ACC112 (cell line): Measurements from ENCODE around the gene ACER3.
"Not testable (repeated sequence)": the region's sequence is repeated elsewhere in the genome, so short reads cannot be mapped to it uniquely, and the experiment has no call there.

ENCODE experiments used
- H2AFZ ChIP-seq: fragments of 200-600 bp; sonication (generic); one replicate; pipeline ENCODE4 v1.6.0; 2017; ENCODE audit warnings: antibody characterized with exemption, low read length; ENCODE audit not compliant: unreplicated experiment
- H3K27ac ChIP-seq: fragments of 200-600 bp; sonication (generic); 2 replicates; pipeline ENCODE4 v1.5.1; 2014; ENCODE audit warnings: low read depth, mild to moderate bottlenecking, antibody characterized with exemption, low read length, moderate library complexity
- H3K27me3 ChIP-seq: fragments of 200-600 bp; sonication (generic); 2 replicates; pipeline ENCODE4 v1.6.1; 2014; ENCODE audit warnings: mild to moderate bottlenecking, antibody characterized with exemption, low read length, moderate library complexity, mixed read lengths; ENCODE audit not compliant: insufficient read depth
- H3K36me3 ChIP-seq: fragments of 200-600 bp; sonication (generic); 2 replicates; pipeline ENCODE4 v1.6.1; 2016; ENCODE audit warnings: mild to moderate bottlenecking, antibody characterized with exemption, low read length, moderate library complexity, mixed read lengths; ENCODE audit not compliant: insufficient read depth
- H3K4me1 ChIP-seq: fragments of 200-600 bp; sonication (generic); one replicate; pipeline ENCODE4 v1.6.1; 2016; ENCODE audit warnings: low read length, mixed read lengths; ENCODE audit not compliant: insufficient read depth, unreplicated experiment, control insufficient read depth
- H3K4me3 ChIP-seq: fragments of 200-600 bp; sonication (generic); 2 replicates; pipeline ENCODE4 v1.5.1; 2014; ENCODE audit warnings: mild to moderate bottlenecking, low read depth, low read length
- H3K79me2 ChIP-seq: fragments of 200-600 bp; sonication (generic); one replicate; pipeline ENCODE4 v1.6.0; 2016; ENCODE audit warnings: low read length; ENCODE audit not compliant: control insufficient read depth, unreplicated experiment, insufficient read depth

Gene ACER3

DNA sequence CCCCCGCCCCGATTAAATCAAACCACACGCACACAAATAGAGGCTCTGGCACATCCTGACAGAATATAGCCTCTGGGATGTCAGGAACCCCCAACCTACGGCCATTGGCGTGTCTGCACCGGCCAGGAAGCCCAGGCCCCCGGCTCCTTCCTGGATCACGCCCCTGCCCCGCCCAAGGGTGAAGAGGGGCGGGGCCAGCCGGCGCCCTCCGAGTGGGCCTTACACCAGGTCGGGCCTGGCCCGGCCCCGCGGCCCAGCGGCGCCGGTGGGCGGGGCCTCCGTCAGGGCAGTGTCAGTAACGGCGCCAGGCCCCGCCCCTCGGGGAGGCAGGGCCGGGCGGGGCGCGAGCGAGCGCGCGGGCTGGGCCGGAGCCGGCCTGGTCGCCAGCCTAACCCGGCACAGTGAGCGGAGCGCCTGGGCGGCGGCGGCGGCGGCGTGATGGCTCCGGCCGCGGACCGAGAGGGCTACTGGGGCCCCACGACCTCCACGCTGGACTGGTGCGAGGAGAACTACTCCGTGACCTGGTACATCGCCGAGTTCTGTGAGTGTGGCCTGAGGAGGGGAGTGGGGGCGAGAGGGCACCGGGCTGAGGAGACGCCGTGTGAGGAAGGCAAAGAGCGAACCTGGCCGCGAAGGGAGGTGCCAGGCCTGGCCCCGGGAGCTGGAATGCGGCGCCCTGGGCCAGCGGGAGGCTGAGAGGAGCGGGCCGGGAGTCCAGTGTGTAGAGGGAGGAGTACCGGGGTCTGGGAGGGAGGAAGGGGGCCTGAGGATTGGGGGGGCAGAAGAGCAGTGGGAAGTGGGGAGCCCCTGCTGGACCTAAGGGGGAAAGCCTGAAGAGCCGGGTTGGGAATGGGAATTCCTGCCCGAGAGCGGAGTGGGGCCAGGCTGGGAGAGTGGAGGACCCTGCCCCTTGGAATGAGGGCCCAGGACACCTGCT lies at the start of gene ACER3:
Gene ACER3 (plus strand): TSS at position 380 of the 937 bp plus-strand sequence. CDS start 59 bp downstream, at position 439.
- Histone ChIP-seq H3K4me1 (peaks cover 12% of the 10 kb centered on the region), H2AFZ (peak within 1 kb of the TSS; percentile 99), H3K36me3 (no peaks in the 10 kb centered on the region), H3K27ac (peak within 1 kb of the TSS; percentile 38; the same call in 1 of the 2 replicates), H3K79me2 (peaks cover 20% of the 10 kb centered on the region), H3K4me3 (peak within 1 kb of the TSS; percentile 94), H3K27me3 (no peaks in the 10 kb centered on the region)

DNA sequence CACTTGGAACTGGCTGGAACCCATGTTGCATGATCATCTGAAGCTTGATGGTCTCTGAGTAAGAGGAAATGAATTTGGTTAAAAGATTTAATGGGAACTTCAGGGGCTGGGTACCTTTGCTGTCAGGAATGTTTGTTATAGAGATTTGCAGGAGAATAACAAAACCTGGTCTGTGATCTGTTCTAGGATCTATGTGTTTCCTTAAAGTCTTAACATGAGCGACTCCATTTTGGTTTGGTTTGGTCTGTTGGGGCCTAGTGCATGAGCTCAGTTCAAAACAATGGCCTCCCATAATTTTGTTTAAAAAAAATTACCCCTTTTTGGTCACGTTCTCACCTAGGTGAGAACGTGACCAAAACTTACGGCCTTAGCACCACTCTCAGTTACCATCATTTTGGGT lies 49.5 kb upstream of the ACER3 start:
- no peaks in the 10 kb centered on the region for H3K79me2 ChIP-seq
- no peak overlapping the region for H2AFZ ChIP-seq
- no peak overlapping the region for H3K4me3 ChIP-seq
- H3K36me3 ChIP-seq: no peaks in the 10 kb centered on the region
- no peak overlapping the region for H3K27ac ChIP-seq
- peaks cover 15% of the 10 kb centered on the region for H3K4me1 ChIP-seq
- no peaks in the 10 kb centered on the region for H3K27me3 ChIP-seq

DNA sequence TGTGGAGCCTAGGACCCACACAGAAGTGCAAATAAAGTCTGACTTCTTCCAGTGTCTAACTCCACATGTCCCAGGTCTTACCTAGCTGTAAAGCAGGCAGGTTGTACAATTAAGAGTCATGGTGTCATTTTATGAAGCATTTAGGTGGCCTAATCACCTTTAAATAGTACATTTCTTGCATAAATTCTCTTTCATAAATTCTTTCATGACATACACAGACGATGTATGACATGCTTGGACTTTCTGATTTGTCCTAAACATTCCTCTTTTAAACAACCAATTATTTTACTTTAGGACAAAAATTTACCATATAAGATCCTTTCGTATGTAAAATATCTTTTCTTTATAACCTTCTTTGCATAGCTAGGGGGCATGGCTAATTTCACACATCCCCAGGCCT lies 46.3 kb upstream of the ACER3 start:
- Histone ChIP-seq H3K79me2 (no peaks in the 10 kb centered on the region), H3K4me1 (peaks cover 6% of the 10 kb centered on the region), H3K27me3 (no peaks in the 10 kb centered on the region), H3K36me3 (no peaks in the 10 kb centered on the region), H2AFZ (no peak overlapping the region), H3K4me3 (no peak overlapping the region), H3K27ac (no peak overlapping the region)

DNA sequence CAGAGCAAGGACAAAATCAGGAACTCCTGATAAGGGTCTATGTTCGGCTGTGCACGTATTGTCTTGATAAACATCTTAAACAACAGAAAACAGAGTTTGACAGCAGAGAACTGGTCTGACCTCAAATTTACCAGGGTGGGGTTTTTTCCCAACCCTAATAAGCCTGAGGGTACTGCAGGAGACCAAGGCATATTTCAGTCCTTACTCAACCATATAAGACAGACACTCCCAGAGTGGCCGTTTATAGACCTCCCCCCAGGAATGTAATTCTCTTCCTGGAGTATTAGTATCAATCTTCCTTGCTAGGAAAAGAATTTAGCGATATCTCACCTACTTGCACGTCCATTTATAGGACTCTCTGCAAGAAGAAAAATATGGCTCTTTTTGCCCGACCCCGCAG lies 45.0 kb upstream of the ACER3 start:
- not testable (repeated sequence) for H3K27ac ChIP-seq, H2AFZ ChIP-seq, H3K4me1 ChIP-seq, H3K36me3 ChIP-seq, H3K4me3 ChIP-seq, H3K79me2 ChIP-seq, H3K27me3 ChIP-seq

DNA sequence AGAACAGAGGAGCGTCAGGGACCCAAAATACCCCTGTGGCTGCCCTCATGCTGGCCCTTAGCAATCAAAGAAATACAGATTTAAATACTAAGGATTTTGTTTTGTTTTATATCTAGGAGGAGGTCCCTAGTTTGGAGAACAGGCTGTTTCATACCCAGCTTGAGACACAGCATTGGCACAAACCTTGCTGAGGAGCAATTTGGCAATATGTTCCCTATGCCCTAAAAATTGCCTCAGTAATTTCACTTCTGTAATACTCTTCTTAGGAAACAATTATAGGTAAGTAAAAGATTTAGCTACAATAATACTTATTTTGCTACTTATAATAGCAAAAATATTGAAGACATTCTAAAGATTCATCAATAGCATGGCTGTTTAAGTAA lies 40.5 kb upstream of the ACER3 start:
- Histone ChIP-seq H3K4me3 (no peak overlapping the region), H3K79me2 (no peaks in the 10 kb centered on the region), H3K27ac (no peak overlapping the region), H2AFZ (no peak overlapping the region), H3K27me3 (no peaks in the 10 kb centered on the region), H3K4me1 (peaks cover 20% of the 10 kb centered on the region), H3K36me3 (no peaks in the 10 kb centered on the region)

DNA sequence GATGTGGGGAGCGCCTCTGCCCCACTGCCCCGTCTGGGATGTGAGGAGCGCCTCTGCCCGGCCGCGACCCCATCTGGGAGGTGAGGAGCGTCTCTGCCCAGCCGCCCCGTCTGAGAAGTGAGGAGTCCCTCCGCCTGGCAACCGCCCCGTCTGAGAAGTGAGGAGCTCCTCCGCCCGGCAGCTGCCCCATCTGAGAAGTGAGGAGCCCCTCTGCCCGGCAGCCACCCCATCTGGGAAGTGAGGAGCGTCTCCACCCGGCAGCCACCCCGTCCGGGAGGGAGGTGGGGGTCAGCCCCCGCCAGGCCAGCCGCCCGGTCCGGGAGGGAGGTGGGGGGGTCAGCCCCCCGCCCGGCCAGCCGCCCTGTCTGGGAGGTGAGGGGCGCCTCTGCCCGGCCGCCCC lies 39.3 kb upstream of the ACER3 start:
- not testable (repeated sequence) for H3K27ac ChIP-seq, H3K79me2 ChIP-seq, H3K4me3 ChIP-seq, H3K27me3 ChIP-seq, H3K36me3 ChIP-seq, H2AFZ ChIP-seq
- H3K4me1 ChIP-seq: peaks cover 27% of the 10 kb centered on the region

DNA sequence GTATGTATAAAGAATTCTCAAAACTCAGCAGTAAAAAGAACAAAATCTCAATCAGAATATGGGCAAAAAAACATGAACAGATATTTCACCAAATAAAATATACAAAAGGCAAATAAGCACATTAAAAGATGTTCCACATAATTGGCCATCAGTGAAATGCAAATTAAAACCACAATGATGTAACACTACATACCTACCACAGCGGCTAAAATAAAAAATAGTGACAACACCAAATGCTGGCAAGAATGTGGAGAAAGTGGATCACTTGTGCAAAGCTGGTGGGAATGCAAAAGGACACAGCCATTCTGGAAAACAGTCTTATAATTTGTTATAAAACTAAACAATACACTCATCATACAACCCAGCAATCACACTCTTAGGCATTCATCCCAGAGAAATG lies 38.3 kb upstream of the ACER3 start:
- Histone ChIP-seq H3K27ac (no peak overlapping the region), H3K79me2 (no peaks in the 10 kb centered on the region), H3K4me1 (peaks cover 27% of the 10 kb centered on the region), H3K27me3 (no peaks in the 10 kb centered on the region), H2AFZ (no peak overlapping the region), H3K4me3 (no peak overlapping the region), H3K36me3 (no peaks in the 10 kb centered on the region)

DNA sequence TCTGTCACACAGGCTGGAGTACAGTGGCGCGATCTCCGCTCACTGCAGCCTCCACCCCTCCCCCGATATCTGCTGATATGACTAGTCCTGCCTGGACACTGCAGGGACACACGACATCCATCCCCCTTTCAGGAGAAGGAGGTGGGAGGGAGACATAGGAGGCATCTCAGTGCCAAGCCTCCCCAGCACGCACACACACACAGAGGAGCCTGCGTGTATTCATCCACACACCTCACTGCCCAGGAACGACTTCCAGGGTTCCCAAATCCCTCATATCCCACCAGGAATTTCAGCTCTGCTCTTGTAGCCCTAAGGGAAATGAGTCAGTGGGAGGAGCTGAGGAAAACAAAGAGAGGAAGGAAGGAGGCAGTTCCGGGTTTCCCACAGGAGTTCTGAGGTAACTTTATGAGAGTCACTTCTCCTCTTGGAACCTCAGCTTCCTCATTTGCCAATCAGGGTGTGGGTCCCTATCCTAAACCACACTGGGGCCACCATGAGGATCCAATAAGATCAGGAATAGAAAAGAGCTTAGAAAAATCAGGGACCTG lies 37.2 kb upstream of the ACER3 start:
- H2AFZ ChIP-seq: peak overlapping the region; percentile 10
- H3K79me2 ChIP-seq: no peaks in the 10 kb centered on the region
- H3K4me3 ChIP-seq: peak overlapping the region; percentile 56
- H3K36me3 ChIP-seq: no peaks in the 10 kb centered on the region
- H3K27ac ChIP-seq: peak overlapping the region; percentile 76
- H3K4me1 ChIP-seq: peaks cover 27% of the 10 kb centered on the region
- H3K27me3 ChIP-seq: no peaks in the 10 kb centered on the region

DNA sequence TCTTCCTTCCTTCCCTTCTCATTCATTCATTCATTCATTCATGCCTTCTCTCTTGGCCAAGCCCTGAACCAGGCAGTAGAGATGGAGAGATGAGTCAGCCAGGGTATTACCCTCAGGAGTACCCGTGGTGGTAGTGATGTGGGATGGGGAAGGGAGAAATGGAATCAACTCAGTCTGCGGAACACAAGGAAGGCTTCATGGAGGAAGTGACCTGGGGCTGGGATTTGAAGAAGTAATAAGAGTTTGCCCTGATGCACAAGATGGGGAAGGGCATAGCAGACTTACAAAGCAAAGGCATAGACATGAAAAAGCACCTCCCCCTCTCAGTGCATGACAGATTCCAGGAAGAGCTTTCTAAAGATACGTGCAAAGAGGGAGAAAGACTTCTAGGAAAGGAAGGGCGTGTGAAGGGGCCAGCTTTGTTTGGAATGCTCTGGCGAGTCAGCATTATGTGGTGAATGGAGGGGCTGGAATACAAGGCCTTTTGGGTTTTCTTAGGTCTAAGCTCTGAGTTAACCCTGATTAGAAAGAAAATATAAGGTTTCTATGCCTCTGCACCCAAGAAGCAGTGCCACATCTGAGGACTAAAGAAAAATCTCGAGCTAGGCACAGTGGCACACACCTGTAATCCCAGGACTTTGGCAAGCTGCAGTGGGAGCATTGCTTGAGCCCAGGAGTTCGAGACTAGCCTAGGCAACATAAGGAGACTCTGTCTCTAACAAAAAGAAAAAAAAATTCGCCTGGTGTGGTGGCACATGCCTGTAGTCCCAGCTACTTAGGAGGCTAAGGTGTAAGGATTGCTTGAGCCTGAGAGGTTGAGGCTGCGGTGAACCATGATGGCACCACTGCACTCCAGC lies 36.4 kb upstream of the ACER3 start:
- H3K79me2 ChIP-seq: no peaks in the 10 kb centered on the region
- peak overlapping the region; percentile 76 for H3K27ac ChIP-seq
- H3K36me3 ChIP-seq: no peaks in the 10 kb centered on the region
- no peaks in the 10 kb centered on the region for H3K27me3 ChIP-seq
- H3K4me1 ChIP-seq: peaks cover 27% of the 10 kb centered on the region
- peak overlapping the region; percentile 10 for H2AFZ ChIP-seq
- peak overlapping the region; percentile 56; the same call in 1 of the 2 replicates for H3K4me3 ChIP-seq

DNA sequence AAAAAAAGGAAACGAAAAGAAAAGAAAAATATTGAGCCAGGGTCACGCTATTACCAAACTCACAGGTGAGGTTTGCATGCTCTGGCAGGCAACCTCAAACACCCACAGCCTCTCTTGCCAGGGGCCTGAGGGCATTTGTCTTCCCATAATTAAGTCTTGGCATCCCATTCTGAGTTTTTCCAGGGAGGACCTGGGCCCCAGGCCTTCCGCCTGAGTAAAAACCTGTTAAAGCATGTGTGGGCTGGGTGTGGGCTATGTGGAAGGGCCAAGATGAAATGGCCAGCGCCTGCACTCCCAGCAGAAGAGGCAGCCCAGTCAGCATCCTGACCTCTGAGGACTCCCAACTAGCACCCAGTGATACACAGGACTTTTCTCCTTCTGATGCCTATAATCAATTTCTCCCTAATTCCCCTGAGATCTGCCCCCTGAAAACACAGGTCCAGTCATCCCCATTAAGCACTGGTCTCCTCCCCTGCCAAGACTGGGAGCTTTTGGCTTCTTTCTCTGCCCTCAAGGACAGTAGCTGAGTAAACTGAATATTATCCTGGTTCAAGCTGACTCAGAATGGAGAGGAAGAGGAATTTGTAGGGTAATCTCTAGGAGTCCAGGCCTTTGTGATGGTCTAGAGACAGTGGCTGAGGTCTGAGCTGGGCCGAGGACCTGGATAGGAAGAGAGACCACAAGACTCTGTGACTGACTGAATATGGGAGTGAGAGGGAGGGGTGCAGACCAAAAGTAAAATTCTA lies 35.6 kb upstream of the ACER3 start:
- peaks cover 27% of the 10 kb centered on the region for H3K4me1 ChIP-seq
- no peak overlapping the region for H2AFZ ChIP-seq
- H3K36me3 ChIP-seq: no peaks in the 10 kb centered on the region
- H3K27ac ChIP-seq: no peak overlapping the region
- no peaks in the 10 kb centered on the region for H3K79me2 ChIP-seq
- H3K27me3 ChIP-seq: no peaks in the 10 kb centered on the region
- H3K4me3 ChIP-seq: no peak overlapping the region
